GM13976 (cell line): ENCODE data around the gene CYBA.
"Not testable (repeated sequence)": the region's sequence is repeated elsewhere in the genome, so short reads cannot be mapped to it uniquely, and the experiment has no call there.

ENCODE experiments used
- DNase-seq: peaks from one replicate; pipeline ENCODE4 v3.0.0; 2012; ENCODE audit warnings: low spot score
- CTCF ChIP-seq: IDR thresholded peaks from 2 replicates; pipeline ENCODE4 v1.5.1; 2012; ENCODE audit warnings: borderline replicate concordance, mild to moderate bottlenecking; ENCODE audit not compliant: insufficient read depth; ENCODE audit errors: extremely low read depth, missing control alignments, control extremely low read depth
- in situ Hi-C: fragments of 300-500 bp; cut with MboI; formaldehyde crosslinking; loops from one replicate; pipeline ENCODE4 v1.12.0; 2022; ENCODE audit warnings: low sequenced_read_pairs, mixed read lengths, inconsistent platforms; ENCODE audit not compliant: unreplicated experiment

CYBA gene

GRCh38 chr16:88672776-88673175 is 21.9 kb upstream of the CYBA start:
- in situ Hi-C loops: no loop called here
- peak; percentile 3 for TF ChIP-seq CTCF
- DNase-seq: no peak

- in situ Hi-C loops: no loop called here
- TF ChIP-seq CTCF: no peak
- no peak for DNase-seq
Measured at GRCh38 chr16:88671806-88672205, 21.0 kb upstream of the CYBA start.

- no peak for TF ChIP-seq CTCF
- in situ Hi-C loops: no loop called here
- no peak for DNase-seq
Measured at GRCh38 chr16:88669980-88670379, 19.1 kb upstream of the CYBA start.

- not testable (repeated sequence) for DNase-seq
Measured at GRCh38 chr16:88669493-88669892, 18.6 kb upstream of the CYBA start.

GRCh38 chr16:88667461-88667860 is 16.6 kb upstream of the CYBA start:
- TF ChIP-seq CTCF: no peak
- in situ Hi-C loops: no loop called here
- DNase-seq: no peak

More at GRCh38 chr16:88669493-88669892, 18.6 kb upstream of the CYBA start:
- in situ Hi-C loops: not testable (repeated sequence)

GRCh38 chr16:88665570-88665969 is 14.7 kb upstream of the CYBA start:
- no peak for DNase-seq
- no peak for TF ChIP-seq CTCF
- in situ Hi-C loops: no loop called here

- in situ Hi-C loops: no loop called here
- no peak for DNase-seq
- no peak for TF ChIP-seq CTCF
Measured at GRCh38 chr16:88665148-88665547, 14.3 kb upstream of the CYBA start.
